Jurkat, Clone E6-1 (cell line): ENCODE results near the gene ZMYND8.
"Not testable (repeated sequence)": the region's sequence is repeated elsewhere in the genome, so short reads cannot be mapped to it uniquely, and the experiment has no call there.

ENCODE experiments used
- DNase-seq: peaks from one replicate; pipeline ENCODE4 v3.0.0-alpha.2; 2011; ENCODE audit warnings: low read depth, low spot score
- H3K4me3 ChIP-seq: 2 replicates; pipeline ENCODE4 v1.5.1; 2011; ENCODE audit warnings: mild to moderate bottlenecking, low read length, control low read depth, moderate library complexity

Gene ZMYND8

DNA sequence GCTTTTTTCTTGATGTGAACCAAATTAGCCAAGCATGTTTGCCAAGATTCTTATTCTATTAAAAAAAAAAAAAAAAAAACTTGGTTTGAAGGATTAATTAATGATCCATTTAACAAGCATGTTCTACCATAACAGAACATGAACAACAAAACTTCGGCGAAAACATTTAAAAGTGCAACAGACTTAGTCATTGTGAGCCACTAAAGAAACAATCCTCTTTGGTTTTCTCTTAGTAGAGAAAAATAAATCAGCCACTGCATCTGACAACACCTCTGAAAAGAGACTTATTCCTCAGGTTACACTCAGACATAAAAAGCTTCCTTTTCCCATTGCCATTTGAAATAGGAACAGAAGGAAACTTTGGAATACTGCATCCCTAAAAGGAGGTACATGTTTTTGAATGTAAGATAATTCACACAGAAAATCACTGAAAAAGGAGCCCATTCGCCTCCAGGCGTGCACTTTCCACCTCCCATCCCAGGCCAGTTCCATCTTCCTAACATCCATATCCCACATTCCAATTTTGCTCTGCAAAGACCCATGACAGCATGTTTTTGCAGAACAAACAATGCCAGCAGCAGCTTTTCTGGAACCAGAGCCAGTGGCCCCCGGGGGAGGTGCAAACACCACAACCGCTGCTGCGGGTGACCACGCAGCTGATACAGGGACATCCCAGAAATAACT is 79.5 kb downstream of the ZMYND8 start:
- DNase-seq = no peak
- H3K4me3 ChIP-seq = no peak overlapping the region

DNA sequence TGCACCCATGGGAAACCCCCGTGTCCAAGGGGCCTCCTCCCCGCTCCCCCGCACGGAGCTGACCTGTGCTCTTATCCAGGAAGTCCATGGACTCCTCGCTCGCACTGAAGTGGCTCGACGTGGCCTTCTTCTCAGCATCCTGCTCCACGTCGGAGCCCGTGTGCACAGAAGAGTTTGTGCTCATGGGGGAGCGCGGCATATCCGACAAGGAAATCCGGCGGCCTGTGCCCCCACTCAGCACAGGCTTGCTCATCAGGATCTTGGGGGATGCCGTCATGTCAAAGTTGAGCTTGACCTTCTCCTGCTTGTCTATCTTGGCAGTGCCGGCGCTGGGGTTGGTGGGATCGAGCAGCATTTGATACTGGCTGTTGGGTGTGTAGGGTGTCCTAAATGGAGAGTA is 80.2 kb downstream of the ZMYND8 start:
- DNase-seq = no peak
- H3K4me3 ChIP-seq = no peak overlapping the region

DNA sequence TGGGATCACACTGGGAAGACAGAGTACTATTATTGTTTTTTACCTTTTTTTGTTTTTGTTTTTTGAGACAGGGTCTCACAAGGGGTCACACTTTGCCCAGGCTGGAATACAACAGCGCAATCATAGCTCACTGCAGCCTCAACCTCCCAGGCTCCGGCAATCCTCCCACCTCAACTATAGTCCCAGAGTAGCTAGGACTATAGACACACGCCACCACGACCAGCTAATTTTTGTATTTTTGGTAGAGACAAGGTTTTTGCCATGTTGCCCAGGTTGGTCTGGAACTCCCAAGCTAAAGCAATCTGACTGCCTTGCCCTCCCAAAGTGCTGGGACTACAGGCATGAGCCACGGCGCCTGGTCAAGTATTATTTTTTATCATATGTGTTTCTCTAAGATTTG is 81.0 kb downstream of the ZMYND8 start:
- DNase-seq = no peak
- no peak overlapping the region for H3K4me3 ChIP-seq

DNA sequence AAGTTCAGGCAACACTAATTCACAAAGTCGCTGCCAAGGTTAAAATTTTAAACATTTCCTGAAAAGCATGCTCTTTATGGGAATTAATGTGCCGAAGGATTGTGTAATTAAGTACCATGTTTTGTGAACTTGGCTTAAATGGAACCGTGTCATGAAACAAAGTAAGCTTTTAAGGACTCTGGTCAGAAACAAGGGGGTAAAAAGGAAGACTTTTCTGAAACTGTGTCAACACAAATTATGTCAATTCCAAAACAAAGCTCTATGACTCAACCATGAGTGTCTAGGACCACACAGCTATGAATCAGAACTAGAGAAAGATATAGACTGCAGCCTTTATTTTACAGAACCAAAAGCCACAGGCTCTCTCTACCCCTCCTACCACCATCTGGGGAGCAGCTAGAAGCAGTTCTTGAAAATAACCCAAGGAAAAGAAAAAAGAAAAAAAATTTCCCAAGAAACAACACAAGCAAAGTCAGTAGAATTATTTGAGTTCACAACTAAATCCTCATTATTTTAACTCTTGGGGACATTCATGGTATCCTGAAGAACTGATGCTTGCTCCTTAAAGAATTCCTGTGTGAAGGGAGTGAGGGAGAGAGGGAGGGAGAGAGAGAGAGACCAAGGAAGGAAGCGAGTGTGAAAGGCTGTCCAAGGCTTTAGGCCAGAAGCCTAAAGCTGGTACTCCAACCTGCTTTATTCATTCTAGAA is 81.9 kb downstream of the ZMYND8 start:
- DNase-seq = no peak

DNA sequence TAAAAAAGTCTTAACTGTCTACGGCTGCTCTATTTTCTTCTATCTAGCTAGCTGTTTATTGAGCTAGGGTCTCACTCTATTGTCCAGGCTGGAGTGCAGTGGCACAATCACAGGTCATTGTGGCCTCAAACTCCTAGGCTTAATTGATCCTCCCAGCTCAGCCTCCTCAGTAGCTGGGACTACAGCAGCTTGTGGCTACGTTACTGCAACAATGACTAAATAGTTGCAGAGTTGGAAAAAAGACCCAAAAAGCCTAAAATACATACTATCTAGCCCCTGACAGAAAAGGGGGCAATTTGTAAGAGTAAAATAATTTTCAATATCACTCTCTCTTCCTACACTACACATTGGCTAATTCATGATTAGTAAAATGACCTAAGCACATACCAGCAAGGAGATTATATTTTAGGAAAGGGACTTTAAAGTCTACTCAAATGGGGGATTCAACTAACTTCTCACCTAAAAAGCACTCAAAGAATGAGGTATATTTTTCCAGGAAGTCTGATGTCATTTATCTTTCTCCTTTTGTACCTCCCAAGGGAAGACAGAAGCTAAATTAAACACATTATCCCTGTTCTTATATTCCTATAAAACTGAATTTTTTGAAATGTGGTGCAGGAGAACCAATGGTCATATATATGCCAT is 82.8 kb downstream of the ZMYND8 start:
- DNase-seq = no peak

More for the DNA sequence above, 81.9 kb downstream of the ZMYND8 start:
- H3K4me3 ChIP-seq = no peak overlapping the region

DNA sequence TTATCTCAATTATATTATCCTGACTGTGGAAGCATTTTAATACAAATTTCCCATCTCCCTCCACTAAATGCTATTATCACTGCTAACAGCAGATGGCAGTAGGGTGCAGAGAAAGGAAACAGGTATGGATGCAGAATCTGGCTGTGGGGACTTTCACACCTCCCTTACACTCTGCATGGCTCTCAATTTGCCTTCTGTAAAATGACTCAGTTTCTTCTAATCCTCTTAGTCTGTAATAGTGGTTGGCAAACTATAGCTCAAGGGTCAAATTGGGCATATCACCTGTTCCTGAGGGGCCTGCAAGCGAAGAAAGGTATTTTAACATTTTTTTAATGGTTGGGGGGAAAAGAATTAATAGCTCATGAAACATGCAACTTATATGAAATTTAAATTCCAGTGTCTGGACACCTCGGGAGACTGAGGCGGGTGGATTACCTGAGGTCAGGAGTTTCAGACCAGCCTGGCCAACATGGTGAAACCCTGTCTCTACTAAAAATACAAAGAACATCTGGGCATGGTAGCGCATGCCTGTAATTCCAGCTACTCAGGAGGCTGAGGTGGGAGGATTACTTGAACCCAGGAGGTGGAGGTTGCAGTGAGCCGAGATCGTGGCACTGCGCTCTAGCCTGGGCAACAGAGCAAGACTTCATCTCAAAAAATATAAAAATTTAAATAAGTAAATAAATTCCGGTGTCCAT is 83.5 kb downstream of the ZMYND8 start:
- H3K4me3 ChIP-seq = no peak overlapping the region
- peak; percentile 43 for DNase-seq

More for the DNA sequence above, 82.8 kb downstream of the ZMYND8 start:
- H3K4me3 ChIP-seq = no peak overlapping the region

DNA sequence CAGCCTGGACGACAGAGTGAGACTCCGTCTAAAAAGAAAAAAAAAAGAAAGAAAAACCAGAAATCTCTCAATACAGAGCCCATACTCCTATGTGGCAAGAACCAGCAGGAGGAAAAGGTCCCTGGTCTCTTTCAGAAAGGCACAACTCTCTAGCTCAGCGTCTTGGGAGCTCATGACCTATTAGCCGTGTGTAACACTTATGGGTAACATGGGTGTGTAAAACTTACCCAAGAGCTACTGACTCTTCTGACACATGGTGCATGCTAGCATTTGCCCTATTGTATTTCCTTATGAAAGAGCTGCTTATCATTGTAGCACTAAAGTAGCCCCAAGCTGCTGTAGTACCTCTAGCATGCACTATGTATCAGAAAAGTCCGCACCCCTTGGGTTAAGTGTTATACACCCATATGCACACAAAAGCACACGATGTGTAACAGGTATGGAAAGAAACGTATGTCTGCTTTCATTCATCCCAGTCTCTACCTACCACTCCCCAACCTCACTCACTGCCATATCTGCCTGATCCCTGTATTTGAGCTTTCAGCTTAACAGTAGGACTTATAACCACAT is 85.4 kb downstream of the ZMYND8 start:
- DNase-seq = no peak
- H3K4me3 ChIP-seq = no peak overlapping the region

DNA sequence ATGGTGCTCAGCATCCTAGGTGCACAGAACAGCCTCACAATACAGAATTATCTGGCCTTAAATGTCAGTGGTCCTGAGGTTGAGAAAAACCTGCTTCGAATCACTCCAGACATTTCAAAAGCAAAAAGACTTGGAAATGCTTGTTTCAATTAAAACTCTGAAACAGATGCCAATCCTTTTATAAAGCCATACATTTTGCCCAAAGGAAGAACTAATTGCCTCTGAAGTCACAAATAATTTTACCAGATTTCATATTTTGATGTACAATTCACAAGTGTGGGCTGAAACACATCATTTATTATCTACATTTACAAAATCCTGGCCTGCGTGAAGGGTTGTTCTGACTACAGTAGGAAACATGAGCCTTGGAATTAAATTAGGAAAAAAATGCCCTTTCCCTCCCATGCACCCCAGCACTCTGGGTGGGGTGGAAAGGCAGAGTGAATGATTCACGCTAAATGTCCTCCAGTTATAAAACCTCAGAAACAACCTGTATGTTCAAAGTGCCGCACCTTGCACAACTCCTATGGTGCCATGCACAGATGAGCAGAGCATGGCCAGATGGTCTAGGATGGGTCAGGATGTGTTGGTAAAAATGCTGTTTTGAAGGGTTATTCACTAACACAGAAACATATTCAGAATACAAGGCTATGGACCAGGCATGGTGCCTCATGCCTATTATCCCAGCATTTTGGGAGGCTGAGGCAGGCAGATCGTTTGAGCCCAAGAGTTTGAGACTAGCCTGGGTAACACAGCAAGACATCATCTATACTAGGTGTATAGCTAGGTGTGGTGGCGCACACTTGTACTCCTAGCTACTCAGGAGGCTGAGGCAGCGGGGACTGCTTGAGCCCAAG is 87.0 kb downstream of the ZMYND8 start:
- H3K4me3 ChIP-seq = no peak overlapping the region
- no peak for DNase-seq

DNA sequence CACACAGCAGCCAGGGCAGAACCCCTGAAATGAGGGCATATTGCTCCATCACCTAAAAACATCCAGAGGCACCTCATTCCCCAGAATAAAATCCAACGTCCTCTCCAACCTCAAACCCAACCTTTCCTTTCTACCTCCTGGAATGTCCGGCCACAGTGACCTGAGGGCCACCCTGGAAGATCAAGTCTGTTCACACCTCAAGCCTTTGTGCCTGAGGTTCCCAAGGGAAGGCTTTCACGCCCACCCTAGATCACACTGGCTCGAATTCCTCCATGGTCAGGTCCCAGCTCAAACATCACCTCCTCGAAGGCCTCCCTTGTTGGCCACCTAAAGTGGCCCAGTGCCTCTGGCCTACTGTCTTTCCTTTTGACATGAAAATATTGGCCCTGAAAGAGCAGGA is 88.9 kb downstream of the ZMYND8 start:
- no peak overlapping the region for H3K4me3 ChIP-seq
- DNase-seq = no peak

DNA sequence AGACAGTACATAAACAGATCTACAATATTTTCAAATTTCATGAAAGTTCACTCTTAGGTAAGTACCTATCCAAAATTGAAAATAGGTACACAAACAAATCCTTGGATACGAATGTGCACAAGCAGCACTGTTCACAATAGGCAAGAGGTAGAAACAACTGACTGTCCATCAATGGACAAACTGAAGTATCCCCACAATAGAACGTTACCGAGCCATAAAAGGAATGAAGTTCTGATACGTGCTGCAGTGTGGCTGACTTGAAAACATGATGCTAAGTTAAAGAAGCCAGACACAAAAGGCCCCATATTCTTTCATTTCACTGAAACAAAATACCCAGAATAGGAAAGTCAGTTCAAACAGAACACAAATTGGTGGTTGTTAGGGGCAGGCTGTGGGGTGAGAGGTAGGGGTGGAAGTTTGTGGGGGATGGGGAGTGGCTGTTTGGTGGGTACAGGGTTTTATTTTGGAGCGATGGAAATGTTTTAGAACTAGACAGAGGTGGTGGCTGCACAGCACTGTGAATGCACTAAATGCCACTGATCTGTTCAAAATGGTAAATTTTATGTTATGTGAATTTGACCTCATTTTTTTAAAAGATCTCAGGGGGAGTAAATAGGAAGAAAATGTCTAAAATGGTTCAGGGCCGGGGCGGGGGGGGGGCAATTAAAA is 89.5 kb downstream of the ZMYND8 start:
- no peak overlapping the region for H3K4me3 ChIP-seq
- DNase-seq = no peak

DNA sequence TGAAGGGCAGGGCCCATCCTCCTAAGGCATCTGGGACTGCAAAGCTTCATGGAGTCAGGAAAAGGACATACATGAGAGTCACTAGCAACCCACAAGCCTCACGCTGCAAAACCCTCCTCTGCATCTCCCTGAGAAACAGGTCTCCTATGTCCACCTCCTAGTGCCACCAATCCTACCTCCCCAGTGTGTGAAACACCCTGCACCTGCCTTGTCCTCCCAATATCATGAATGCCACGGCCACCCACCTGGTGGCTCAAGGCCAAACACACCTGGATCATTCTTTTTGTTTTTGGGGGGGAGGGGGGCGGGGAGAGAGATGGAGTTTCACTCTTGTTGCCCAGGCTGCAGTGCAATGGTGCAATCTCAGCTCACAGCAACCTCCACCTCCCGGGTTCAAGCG is 90.5 kb downstream of the ZMYND8 start:
- H3K4me3 ChIP-seq = no peak overlapping the region
- no peak for DNase-seq

DNA sequence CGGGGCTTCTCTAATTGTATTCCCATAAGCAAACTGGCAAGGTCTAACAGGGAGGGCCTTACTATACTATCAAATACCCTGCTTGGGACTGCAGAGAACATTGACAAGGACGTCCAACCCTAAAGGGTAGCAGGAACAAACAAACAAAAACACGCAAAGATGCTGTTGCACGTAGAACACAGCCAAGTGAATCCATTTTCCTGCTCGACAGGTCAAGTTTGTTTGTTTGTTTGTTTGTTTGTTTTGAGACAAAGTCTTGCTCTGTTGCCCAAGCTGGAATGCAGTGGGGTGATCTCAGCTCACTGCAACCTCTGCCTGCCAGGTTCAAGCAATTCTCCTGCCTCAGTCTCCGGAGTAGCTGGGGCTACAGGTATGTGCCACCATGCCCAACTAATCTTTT is 91.3 kb downstream of the ZMYND8 start:
- no peak for DNase-seq
- no peak overlapping the region for H3K4me3 ChIP-seq

DNA sequence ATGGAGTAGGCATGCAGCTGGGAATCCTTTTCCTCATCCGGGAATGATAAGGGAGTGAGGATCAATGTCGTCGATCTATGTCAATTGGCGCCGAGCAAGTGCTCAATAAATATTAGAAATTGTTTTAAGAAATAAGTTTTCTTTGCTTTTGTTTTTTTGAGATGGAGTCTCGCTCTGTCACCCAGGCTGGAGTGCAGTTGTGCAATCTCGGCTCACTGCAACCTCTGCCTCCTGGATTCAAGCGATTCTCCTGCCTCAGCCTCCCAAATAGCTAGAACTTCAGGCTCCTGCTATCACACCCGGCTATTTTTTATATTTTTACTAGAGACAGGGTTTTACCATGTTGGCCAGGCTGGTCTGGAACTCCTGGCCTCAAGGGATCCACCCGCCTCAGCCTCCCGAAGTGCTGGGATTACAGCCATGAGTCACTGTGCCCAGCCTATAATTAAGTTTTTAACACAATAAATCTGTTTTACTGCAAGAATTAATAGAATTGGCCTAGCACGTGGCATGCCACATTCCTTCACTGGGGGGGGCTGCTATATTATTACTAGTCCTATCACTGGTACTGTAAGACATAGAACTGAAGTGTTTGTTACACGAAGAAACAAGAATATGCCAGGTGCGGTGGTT is 92.2 kb downstream of the ZMYND8 start:
- H3K4me3 ChIP-seq, DNase-seq: not testable (repeated sequence)

DNA sequence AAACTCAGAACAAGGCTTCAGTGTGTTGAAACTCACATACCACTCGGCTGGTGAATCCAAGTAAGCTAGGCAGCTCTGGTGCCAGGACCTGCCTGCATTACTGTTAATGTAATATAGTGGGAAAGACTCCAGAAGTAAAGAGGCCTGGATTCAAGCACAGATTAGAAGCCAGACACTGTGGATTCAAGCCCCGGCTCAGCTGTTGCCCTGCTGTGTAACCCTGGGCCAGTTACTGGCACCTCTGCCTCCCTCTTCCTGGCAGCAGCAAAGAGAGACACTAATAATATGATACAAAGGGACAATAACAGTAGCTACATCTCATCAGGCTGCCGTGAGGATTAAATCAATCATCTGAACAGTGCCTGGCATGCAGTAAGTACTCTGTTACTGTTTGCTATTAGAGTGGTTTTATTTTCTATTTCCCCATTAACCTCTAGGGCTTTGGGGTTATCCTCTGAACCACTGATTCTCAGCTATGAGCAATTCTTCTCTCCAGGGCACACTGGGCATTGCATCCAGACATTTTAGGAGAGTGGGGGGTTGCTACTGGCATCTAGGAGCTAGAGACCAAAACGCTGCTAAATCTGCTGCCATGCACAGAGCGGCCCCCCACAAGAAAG is 92.9 kb downstream of the ZMYND8 start:
- no peak for DNase-seq
- no peak overlapping the region for H3K4me3 ChIP-seq

DNA sequence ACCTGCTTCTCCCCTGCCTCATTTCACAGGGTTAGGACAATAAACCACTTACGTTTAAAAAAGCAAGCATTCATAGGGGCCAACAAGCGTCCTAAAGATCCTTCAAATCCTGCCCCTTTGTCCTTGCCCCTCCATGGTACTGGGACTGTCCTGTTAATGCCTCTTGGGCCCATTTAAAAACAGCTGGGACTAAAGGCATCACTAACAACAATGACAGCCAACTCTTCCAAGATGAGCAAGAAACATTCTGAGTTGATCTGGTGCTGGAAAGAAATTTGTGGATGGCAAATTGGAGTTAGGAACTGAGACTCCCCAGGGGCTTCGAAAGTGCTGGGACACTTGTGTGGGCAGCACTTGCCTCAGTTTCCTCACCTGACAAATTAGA is 93.4 kb downstream of the ZMYND8 start:
- H3K4me3 ChIP-seq = no peak overlapping the region

DNA sequence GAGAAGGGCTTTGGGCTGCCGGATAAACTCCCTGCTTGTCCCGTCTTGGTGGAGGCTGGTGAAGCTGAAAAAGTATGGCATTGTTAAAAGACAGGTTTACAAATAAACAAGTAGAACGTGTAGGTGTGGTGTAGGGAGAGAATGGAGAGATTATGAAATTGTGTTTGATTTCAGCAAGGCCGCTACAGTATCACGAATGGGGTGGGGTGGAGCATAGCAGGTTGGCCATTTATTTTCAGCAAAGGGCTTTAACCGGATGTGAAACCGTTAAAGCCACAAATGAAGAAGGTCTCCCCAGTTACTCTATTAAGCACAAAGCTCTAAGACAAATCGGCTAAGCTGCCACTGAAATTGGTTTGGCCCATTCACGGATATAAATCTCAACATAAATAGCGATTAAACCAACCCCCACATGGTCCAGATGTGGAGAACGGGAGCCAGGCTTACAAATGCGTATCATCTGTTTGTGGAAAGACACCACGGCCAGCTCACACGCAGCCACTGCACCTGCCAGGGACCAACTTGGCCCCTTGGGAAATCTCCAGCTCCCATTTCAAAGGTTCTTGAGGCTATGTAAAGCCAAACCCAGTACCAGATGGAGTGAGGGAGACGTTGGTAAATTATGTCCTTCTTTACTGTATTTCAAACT is 94.0 kb downstream of the ZMYND8 start:
- no peak overlapping the region for H3K4me3 ChIP-seq
- DNase-seq = no peak

More for the DNA sequence above, 93.4 kb downstream of the ZMYND8 start:
- DNase-seq = no peak

DNA sequence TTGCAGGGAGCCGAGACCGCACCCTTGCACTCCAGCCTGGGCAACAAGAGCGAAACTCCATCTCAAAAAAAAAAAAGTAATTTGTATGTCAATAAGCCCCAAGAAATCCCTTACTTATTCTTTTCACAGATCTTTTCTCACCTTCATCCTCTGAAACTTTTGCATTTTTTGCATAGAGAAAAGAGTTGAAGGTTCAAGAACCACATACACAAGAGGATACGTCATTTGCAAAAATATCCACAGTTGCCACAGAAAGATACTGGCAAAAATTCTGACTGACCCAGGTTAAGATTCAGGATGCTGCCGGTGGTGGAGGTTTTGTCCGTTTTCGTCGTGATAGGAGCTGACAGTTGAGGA is 94.5 kb downstream of the ZMYND8 start:
- no peak overlapping the region for H3K4me3 ChIP-seq
- no peak for DNase-seq
